ENCODE results near the gene ARHGAP24. TPM values are rescaled to one million over a fixed set of nuclear protein-coding genes. Genes with fewer than 3 reads are reported as not detected.

The ARHGAP24 gene
- total RNA-seq, 2 experiments from 2014 or later, result not detected

GRCh38 chr4:85777908-85778631 is 303.1 kb downstream of the ARHGAP24 start:
- no peak for DNase-seq
- Mint-ChIP-seq H3K4me1 (no peaks in the 10 kb centered on the region), H3K27ac (no peak overlapping the region), H3K36me3 (ENCODE audit: low read depth) (no peaks in the 10 kb centered on the region), H3K9me3 (no peaks in the 10 kb centered on the region), H3K4me3 (no peak overlapping the region), H3K27me3 (no peaks in the 10 kb centered on the region)
- CTCF ChIA-PET, result no interaction called here
- POLR2A ChIA-PET, result no interaction called here

GRCh38 chr4:85778632-85779131 is 303.7 kb downstream of the ARHGAP24 start:
- POLR2A ChIA-PET, result no interaction called here
- H3K27ac Mint-ChIP-seq, result no peak overlapping the region

GRCh38 chr4:85779165-85779564 is 304.2 kb downstream of the ARHGAP24 start:
- no peaks in the 10 kb centered on the region for H3K9me3 Mint-ChIP-seq

More at GRCh38 chr4:85778632-85779131, 303.7 kb downstream of the ARHGAP24 start:
- H3K36me3 Mint-ChIP-seq (ENCODE audit: low read depth), result no peaks in the 10 kb centered on the region
- no peak for DNase-seq
- H3K4me1 Mint-ChIP-seq, result no peaks in the 10 kb centered on the region
- H3K4me3 Mint-ChIP-seq, result no peak overlapping the region
- no peaks in the 10 kb centered on the region for H3K9me3 Mint-ChIP-seq
- H3K27me3 Mint-ChIP-seq, result no peaks in the 10 kb centered on the region
- CTCF ChIA-PET, result no interaction called here

GRCh38 chr4:85780664-85781063 is 305.7 kb downstream of the ARHGAP24 start:
- ChIA-PET POLR2A (no interaction called here), CTCF (interaction anchor here (1.1 kb wide), 1 partner anchor 16 kb away, joined by 3 read pairs; no protein-coding TSS in a partner anchor)
- H3K36me3 Mint-ChIP-seq (ENCODE audit: low read depth), result no peaks in the 10 kb centered on the region

More at GRCh38 chr4:85779165-85779564, 304.2 kb downstream of the ARHGAP24 start:
- POLR2A ChIA-PET, result no interaction called here
- CTCF ChIA-PET, result no interaction called here
- Mint-ChIP-seq H3K27ac (no peak overlapping the region), H3K4me1 (no peaks in the 10 kb centered on the region), H3K27me3 (no peaks in the 10 kb centered on the region), H3K36me3 (ENCODE audit: low read depth) (no peaks in the 10 kb centered on the region), H3K4me3 (no peak overlapping the region)
- no peak for DNase-seq

GRCh38 chr4:85783483-85783882 is 308.5 kb downstream of the ARHGAP24 start:
- no peaks in the 10 kb centered on the region for H3K27me3 Mint-ChIP-seq
- H3K27ac Mint-ChIP-seq, result no peak overlapping the region
- no peak for DNase-seq
- no peaks in the 10 kb centered on the region for H3K36me3 Mint-ChIP-seq (ENCODE audit: low read depth)
- POLR2A ChIA-PET, result no interaction called here
- no peak overlapping the region for H3K4me3 Mint-ChIP-seq
- no peaks in the 10 kb centered on the region for H3K9me3 Mint-ChIP-seq
- no peaks in the 10 kb centered on the region for H3K4me1 Mint-ChIP-seq
- CTCF ChIA-PET, result no interaction called here

More at GRCh38 chr4:85780664-85781063, 305.7 kb downstream of the ARHGAP24 start:
- Mint-ChIP-seq H3K27ac (no peak overlapping the region), H3K4me3 (no peak overlapping the region), H3K4me1 (no peaks in the 10 kb centered on the region), H3K27me3 (no peaks in the 10 kb centered on the region), H3K9me3 (no peaks in the 10 kb centered on the region)
- no peak for DNase-seq

- Mint-ChIP-seq H3K36me3 (ENCODE audit: low read depth) (no peaks in the 10 kb centered on the region), H3K4me3 (no peak overlapping the region), H3K27me3 (no peaks in the 10 kb centered on the region), H3K9me3 (no peaks in the 10 kb centered on the region), H3K27ac (no peak overlapping the region), H3K4me1 (no peaks in the 10 kb centered on the region)
- POLR2A ChIA-PET, result no interaction called here
- CTCF ChIA-PET, result no interaction called here
- no peak for DNase-seq
Observed at GRCh38 chr4:85783900-85784299, 308.9 kb downstream of the ARHGAP24 start.

- CTCF ChIA-PET, result no interaction called here
- no peak overlapping the region for H3K4me3 Mint-ChIP-seq
- POLR2A ChIA-PET, result no interaction called here
- H3K27me3 Mint-ChIP-seq, result no peaks in the 10 kb centered on the region
- H3K27ac Mint-ChIP-seq, result no peak overlapping the region
- H3K9me3 Mint-ChIP-seq, result no peaks in the 10 kb centered on the region
- DNase-seq, result no peak
- no peaks in the 10 kb centered on the region for H3K4me1 Mint-ChIP-seq
- no peaks in the 10 kb centered on the region for H3K36me3 Mint-ChIP-seq (ENCODE audit: low read depth)
Observed at GRCh38 chr4:85784348-85784747, 309.4 kb downstream of the ARHGAP24 start.

- CTCF ChIA-PET, result no interaction called here
- Mint-ChIP-seq H3K9me3 (no peaks in the 10 kb centered on the region), H3K27ac (no peak overlapping the region), H3K27me3 (no peaks in the 10 kb centered on the region), H3K36me3 (ENCODE audit: low read depth) (no peaks in the 10 kb centered on the region), H3K4me1 (no peaks in the 10 kb centered on the region), H3K4me3 (no peak overlapping the region)
- no peak for DNase-seq
- POLR2A ChIA-PET, result no interaction called here
Observed at GRCh38 chr4:85784947-85785346, 310.0 kb downstream of the ARHGAP24 start.

- ChIA-PET POLR2A (no interaction called here), CTCF (no interaction called here)
- Mint-ChIP-seq H3K4me1 (no peaks in the 10 kb centered on the region), H3K27ac (no peak overlapping the region), H3K4me3 (no peak overlapping the region), H3K36me3 (ENCODE audit: low read depth) (no peaks in the 10 kb centered on the region), H3K27me3 (no peaks in the 10 kb centered on the region), H3K9me3 (no peaks in the 10 kb centered on the region)
- no peak for DNase-seq
Observed at GRCh38 chr4:85787133-85787532, 312.2 kb downstream of the ARHGAP24 start.

- H3K27ac Mint-ChIP-seq, result no peak overlapping the region
- POLR2A ChIA-PET, result no interaction called here
- H3K36me3 Mint-ChIP-seq (ENCODE audit: low read depth), result no peaks in the 10 kb centered on the region
- H3K27me3 Mint-ChIP-seq, result no peaks in the 10 kb centered on the region
- H3K4me1 Mint-ChIP-seq, result no peaks in the 10 kb centered on the region
- CTCF ChIA-PET, result no interaction called here
- no peak overlapping the region for H3K4me3 Mint-ChIP-seq
- no peaks in the 10 kb centered on the region for H3K9me3 Mint-ChIP-seq
- DNase-seq, result no peak
Observed at GRCh38 chr4:85788604-85789003, 313.7 kb downstream of the ARHGAP24 start.

GRCh38 chr4:85789241-85789640 is 314.3 kb downstream of the ARHGAP24 start:
- CTCF ChIA-PET, result no interaction called here
- H3K4me1 Mint-ChIP-seq, result no peaks in the 10 kb centered on the region
- no peak overlapping the region for H3K4me3 Mint-ChIP-seq
- no peak for DNase-seq
- no peaks in the 10 kb centered on the region for H3K36me3 Mint-ChIP-seq (ENCODE audit: low read depth)
- H3K9me3 Mint-ChIP-seq, result no peaks in the 10 kb centered on the region
- no peaks in the 10 kb centered on the region for H3K27me3 Mint-ChIP-seq
- no peak overlapping the region for H3K27ac Mint-ChIP-seq
- POLR2A ChIA-PET, result no interaction called here

- Mint-ChIP-seq H3K9me3 (no peaks in the 10 kb centered on the region), H3K27ac (no peak overlapping the region), H3K4me1 (no peaks in the 10 kb centered on the region), H3K36me3 (ENCODE audit: low read depth) (no peaks in the 10 kb centered on the region), H3K27me3 (no peaks in the 10 kb centered on the region), H3K4me3 (no peak overlapping the region)
- ChIA-PET CTCF (no interaction called here), POLR2A (no interaction called here)
- DNase-seq, result no peak
Observed at GRCh38 chr4:85790582-85790981, 315.6 kb downstream of the ARHGAP24 start.

- Mint-ChIP-seq H3K4me3 (no peak overlapping the region), H3K9me3 (no peaks in the 10 kb centered on the region), H3K27me3 (no peaks in the 10 kb centered on the region), H3K4me1 (no peaks in the 10 kb centered on the region), H3K27ac (no peak overlapping the region), H3K36me3 (ENCODE audit: low read depth) (no peaks in the 10 kb centered on the region)
- no peak for DNase-seq
- CTCF ChIA-PET, result no interaction called here
- POLR2A ChIA-PET, result no interaction called here
Observed at GRCh38 chr4:85792376-85793232, 317.7 kb downstream of the ARHGAP24 start.

GRCh38 chr4:85793233-85793585 is 318.3 kb downstream of the ARHGAP24 start:
- Mint-ChIP-seq H3K4me3 (no peak overlapping the region), H3K27ac (no peak overlapping the region), H3K27me3 (no peaks in the 10 kb centered on the region), H3K9me3 (no peaks in the 10 kb centered on the region), H3K36me3 (ENCODE audit: low read depth) (no peaks in the 10 kb centered on the region), H3K4me1 (no peaks in the 10 kb centered on the region)
- CTCF ChIA-PET, result no interaction called here
- DNase-seq, result no peak
- POLR2A ChIA-PET, result no interaction called here

Data from activated CD4-positive, alpha-beta memory T cell treated with anti-CD3 and anti-CD28 coated beads, Interleukin-2, amount 10 ng/mL, durations not matched to agents 7 days and 5 days (primary cell).